ENCODE results near the gene TUBB2B.

Gene TUBB2B

GRCh38 chr6:3263096-3263495 lies 35.6 kb upstream of the TUBB2B start:
- no peak for DNase-seq (ENCODE audit: extremely low read depth, low read depth)
- no peak for TF ChIP-seq CTCF (IDR thresholded peaks at IDR 0.05; ENCODE audit: low read depth, low read length, missing control alignments)
- no peak overlapping the region for H3K4me3 ChIP-seq (replicated peaks; ENCODE audit: low read depth, low read length)

GRCh38 chr6:3261921-3262320 lies 34.5 kb upstream of the TUBB2B start:
- TF ChIP-seq CTCF (IDR thresholded peaks at IDR 0.05; ENCODE audit: low read depth, low read length, missing control alignments) = no peak
- peak overlapping the region; percentile 92; the same call in 1 of the 2 replicates for H3K4me3 ChIP-seq (replicated peaks; ENCODE audit: low read depth, low read length)
- DNase-seq (ENCODE audit: extremely low read depth, low read depth) = no peak

- TF ChIP-seq CTCF (IDR thresholded peaks at IDR 0.05; ENCODE audit: low read depth, low read length, missing control alignments) = no peak
- DNase-seq (ENCODE audit: extremely low read depth, low read depth) = no peak
- H3K4me3 ChIP-seq (replicated peaks; ENCODE audit: low read depth, low read length) = peak overlapping the region; percentile 92
Observed at GRCh38 chr6:3261518-3261820, 34.0 kb upstream of the TUBB2B start.

DNA sequence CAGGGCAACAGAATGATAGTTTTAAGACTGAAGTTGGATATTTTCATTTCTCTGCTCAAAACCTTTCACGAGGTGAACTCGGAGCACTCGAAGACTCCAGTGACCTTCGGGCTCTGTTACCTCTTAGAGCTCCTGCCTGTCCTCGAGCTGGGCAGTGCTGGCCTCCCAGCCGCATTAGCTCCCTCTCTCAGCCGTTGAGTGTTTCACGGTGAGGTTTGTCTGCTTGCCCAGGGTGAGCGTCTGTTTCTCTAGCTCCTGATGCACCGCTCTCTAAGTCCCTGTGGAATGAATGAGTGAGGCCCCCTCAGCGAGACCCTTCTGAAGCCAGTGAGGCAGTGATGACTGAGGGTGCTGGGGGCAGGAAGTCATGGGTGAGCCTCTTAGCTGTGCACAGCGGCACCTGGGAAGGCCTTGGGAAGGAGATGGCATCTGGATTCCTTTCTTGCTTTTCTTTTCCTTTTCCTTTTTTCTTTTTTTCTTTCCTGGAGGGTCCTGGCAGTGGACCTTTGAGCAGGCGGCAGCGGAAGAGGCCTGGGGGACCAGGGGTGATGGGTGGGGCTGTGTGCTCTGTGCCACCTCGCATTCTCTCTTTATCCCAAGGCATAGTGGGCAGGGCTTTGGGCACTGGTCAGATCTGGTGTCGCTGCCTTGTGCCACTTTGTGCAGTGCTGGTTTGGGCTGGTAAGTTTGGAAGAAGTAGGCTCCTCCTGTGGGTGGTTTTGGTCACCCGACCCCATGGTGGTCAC lies 33.5 kb upstream of the TUBB2B start:
- no peak for DNase-seq (ENCODE audit: extremely low read depth, low read depth)
- no peak for TF ChIP-seq CTCF (IDR thresholded peaks at IDR 0.05; ENCODE audit: low read depth, low read length, missing control alignments)
- H3K4me3 ChIP-seq (replicated peaks; ENCODE audit: low read depth, low read length) = peak overlapping the region; percentile 92

DNA sequence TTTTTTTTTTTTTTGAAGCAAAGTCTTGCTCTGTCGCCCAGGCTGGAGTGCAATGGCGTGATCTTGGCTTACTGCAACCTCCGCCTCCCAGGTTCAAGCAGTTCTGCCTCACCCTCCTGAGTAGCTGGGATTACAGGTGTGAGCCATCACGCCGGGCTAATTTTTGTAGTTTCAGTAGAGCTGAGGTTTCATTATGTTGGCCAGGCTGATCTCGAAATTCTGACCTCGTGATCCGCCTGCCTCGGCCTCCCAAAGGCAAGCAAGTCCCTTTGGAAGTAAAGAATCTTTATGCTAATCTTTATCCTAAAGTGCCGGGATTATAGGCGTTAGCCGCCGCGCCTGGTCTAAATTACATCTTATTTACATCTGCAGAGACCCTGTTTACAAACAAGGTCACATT lies 32.8 kb upstream of the TUBB2B start:
- TF ChIP-seq CTCF (IDR thresholded peaks at IDR 0.05; ENCODE audit: low read depth, low read length, missing control alignments) = no peak
- DNase-seq (ENCODE audit: extremely low read depth, low read depth) = no peak
- peak overlapping the region; percentile 92 for H3K4me3 ChIP-seq (replicated peaks; ENCODE audit: low read depth, low read length)

DNA sequence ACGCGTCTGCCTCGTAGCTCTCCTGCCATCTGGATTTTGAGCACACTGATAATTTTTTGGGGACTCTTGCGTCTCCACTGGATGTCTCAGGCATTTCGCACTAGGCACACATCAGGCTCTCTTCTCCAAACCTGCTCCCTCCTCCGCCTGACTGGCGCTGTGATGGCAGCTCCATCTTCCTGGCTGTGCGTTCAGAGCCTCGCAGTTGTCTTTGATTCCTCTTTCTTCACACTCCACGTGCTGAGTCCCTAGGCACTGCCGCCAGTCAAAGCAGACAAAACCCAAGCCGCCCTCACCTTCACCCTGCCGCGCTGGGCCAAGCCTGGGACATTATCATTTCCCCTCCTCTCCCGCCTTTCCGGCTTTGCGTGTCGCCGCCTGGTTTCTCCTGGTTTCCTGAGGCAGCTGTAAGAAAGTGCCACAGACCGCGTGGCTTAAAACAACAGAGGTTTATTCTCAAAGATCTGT lies 32.1 kb upstream of the TUBB2B start:
- peak overlapping the region; percentile 92 for H3K4me3 ChIP-seq (replicated peaks; ENCODE audit: low read depth, low read length)
- no peak for DNase-seq (ENCODE audit: extremely low read depth, low read depth)
- TF ChIP-seq CTCF (IDR thresholded peaks at IDR 0.05; ENCODE audit: low read depth, low read length, missing control alignments) = no peak
